NK-92 (cell line): ENCODE data around the gene SSTR1.
"Not testable (repeated sequence)": the region's sequence is repeated elsewhere in the genome, so short reads cannot be mapped to it uniquely, and the experiment has no call there.

Experiments
- DNase-seq: peaks from one replicate; lab custom pipeline; 2025; ENCODE audit not compliant: unreplicated experiment; lab: John Stamatoyannopoulos, UW

The SSTR1 gene

GRCh38 chr14:38207736-38208617 is at the start of gene SSTR1:
Gene SSTR1, plus strand, starts transcription at chr14:38207904. Its CDS starts 1,486 bp downstream, at chr14:38209390.
- no peak for DNase-seq

- no peak for DNase-seq
Measured at GRCh38 chr14:38158468-38158867, 49.2 kb upstream of the SSTR1 start.

GRCh38 chr14:38168416-38168815 is 39.3 kb upstream of the SSTR1 start:
- DNase-seq: no peak

- no peak for DNase-seq
Measured at GRCh38 chr14:38171197-38171596, 36.5 kb upstream of the SSTR1 start.

- DNase-seq: no peak
Measured at GRCh38 chr14:38174711-38175110, 33.0 kb upstream of the SSTR1 start.

GRCh38 chr14:38175658-38176057 is 32.0 kb upstream of the SSTR1 start:
- no peak for DNase-seq

GRCh38 chr14:38176379-38176778 is 31.3 kb upstream of the SSTR1 start:
- no peak for DNase-seq

- DNase-seq: no peak
Measured at GRCh38 chr14:38184132-38184531, 23.6 kb upstream of the SSTR1 start.

GRCh38 chr14:38185671-38186070 is 22.0 kb upstream of the SSTR1 start:
- DNase-seq: no peak

- no peak for DNase-seq
Measured at GRCh38 chr14:38186216-38186615, 21.5 kb upstream of the SSTR1 start.

GRCh38 chr14:38187528-38187927 is 20.2 kb upstream of the SSTR1 start:
- no peak for DNase-seq

GRCh38 chr14:38189930-38190726 is 17.6 kb upstream of the SSTR1 start:
- DNase-seq: no peak

- DNase-seq: not testable (repeated sequence)
Measured at GRCh38 chr14:38190846-38191245, 16.9 kb upstream of the SSTR1 start.

GRCh38 chr14:38191491-38191890 is 16.2 kb upstream of the SSTR1 start:
- not testable (repeated sequence) for DNase-seq

- DNase-seq: no peak
Measured at GRCh38 chr14:38197001-38197783, 10.5 kb upstream of the SSTR1 start.

- no peak for DNase-seq
Measured at GRCh38 chr14:38197784-38198335, 9.8 kb upstream of the SSTR1 start.

- DNase-seq: no peak
Measured at GRCh38 chr14:38198425-38198824, 9.3 kb upstream of the SSTR1 start.

GRCh38 chr14:38199076-38199475 is 8.6 kb upstream of the SSTR1 start:
- no peak for DNase-seq

- DNase-seq: no peak
Measured at GRCh38 chr14:38199739-38200138, 8.0 kb upstream of the SSTR1 start.

GRCh38 chr14:38201137-38201828 is 6.4 kb upstream of the SSTR1 start:
- no peak for DNase-seq
